K562 (cell line): ENCODE results near the gene SLC27A2. TPM values are rescaled to one million over a fixed set of nuclear protein-coding genes. Genes with fewer than 3 reads are reported as not detected.

Experiments used
- ATAC-seq: fragments of 200-7000 bp; cut with Tn5 transposase; 3 replicates; pipeline ENCODE4 v1.9.1; 2020; ENCODE audit warnings: moderate library complexity
- BruUV-seq: library from RNA; stranded (reverse); fragments of 400-500 nt; replicated peaks from 2 replicates; lab custom pipeline; 2021; lab: Mats Ljungman, UMichigan
- CTCF ChIA-PET: fragments of 300-600 bp; formaldehyde crosslinking; extraction: SDS; loops from one replicate; lab custom pipeline; 2021; ENCODE audit warnings: low intra/inter-chr PET ratio; lab: Yijun Ruan, JAX
- POLR2A ChIA-PET: fragments of 300-600, 350-650 bp; sonication (Branson Sonifier 250); formaldehyde crosslinking; extraction: SDS; loops from one replicate; lab custom pipeline; 2021; ENCODE audit warnings: antibody characterized with exemption, inconsistent platforms; lab: Yijun Ruan, JAX
- DNase-seq, 4 experiments: peaks; one replicate each; pipeline versions ENCODE4 v3.0.0 to v3.0.0-alpha.2; 2011 to 2018; ENCODE audit warnings: low spot score in 3 of 4, mixed read lengths in 3 of 4; ENCODE audit errors: extremely low read depth in 1 of 4
- FAIRE-seq: peaks from 2 replicates; lab custom pipeline; 2011; peaks lifted over from hg19 to GRCh38; lab: Jason Lieb, UNC
- H2AFZ ChIP-seq: 2 replicates; pipeline ENCODE4 v1.6.0; 2011; ENCODE audit warnings: low read depth, low read length, control low read depth, inconsistent platforms
- H3K27ac ChIP-seq: fragments of 200-600 bp; 3 replicates; pipeline ENCODE4 v1.8.0; 2011; ENCODE audit warnings: low read depth, mild to moderate bottlenecking, control low read depth, inconsistent platforms, low read length, moderate library complexity, mixed read lengths; ENCODE audit errors: extremely low read depth
- H3K27me3 ChIP-seq, 2 experiments: fragments of 300-600 bp in 1 of 2; 2 replicates in 1 of 2; 3 replicates in 1 of 2; pipeline versions ENCODE4 v1.6.0 to v1.8.0; 2011; ENCODE audit warnings: inconsistent platforms in 2 of 2, low read length in 2 of 2, mild to moderate bottlenecking in 1 of 2, mixed read lengths in 1 of 2, moderate library complexity in 1 of 2; ENCODE audit not compliant: control insufficient read depth in 2 of 2, insufficient read depth in 2 of 2
- H3K36me3 ChIP-seq: fragments of 300-600 bp; 3 replicates; pipeline ENCODE4 v1.8.0; 2011; ENCODE audit warnings: mild to moderate bottlenecking, low read length, inconsistent platforms; ENCODE audit not compliant: control insufficient read depth, insufficient read depth
- H3K4me1 ChIP-seq, 2 experiments: fragments of 200-600 bp in 1 of 2; replicated peaks in 1 of 2; 2 replicates in 1 of 2; 3 replicates in 1 of 2; pipeline versions ENCODE4 v1.5.1 to v1.8.0; 2011; ENCODE audit warnings: inconsistent platforms in 2 of 2, low read length in 2 of 2, mild to moderate bottlenecking in 1 of 2, mixed read lengths in 1 of 2, moderate library complexity in 1 of 2; ENCODE audit not compliant: control insufficient read depth in 2 of 2, insufficient read depth in 2 of 2
- H3K4me2 ChIP-seq: 2 replicates; pipeline ENCODE4 v1.6.1; 2011; ENCODE audit warnings: low read length, control low read depth, inconsistent platforms, mixed read lengths; ENCODE audit not compliant: insufficient read depth
- H3K4me3 ChIP-seq: fragments of 200-600 bp; sonication (generic), shearing (Covaris generic); 2 replicates; pipeline ENCODE4 v1.5.1; 2016; ENCODE audit warnings: control low read depth, inconsistent platforms
- H3K79me2 ChIP-seq: fragments of 200-600 bp; 3 replicates; pipeline ENCODE4 v1.8.0; 2011; ENCODE audit warnings: low read length, inconsistent platforms; ENCODE audit not compliant: control insufficient read depth, insufficient read depth
- H3K9ac ChIP-seq, 2 experiments: 2 replicates each; pipeline versions ENCODE4 v1.6.0 to v1.6.1; 2011; ENCODE audit warnings: low read depth in 2 of 2, low read length in 2 of 2, control low read depth in 1 of 2, inconsistent platforms in 1 of 2, mild to moderate bottlenecking in 1 of 2, mixed read lengths in 1 of 2; ENCODE audit not compliant: insufficient read depth in 1 of 2
- H3K9me1 ChIP-seq: one replicate; pipeline ENCODE4 v1.6.0; 2011; ENCODE audit warnings: inconsistent platforms, mild to moderate bottlenecking, low read length, moderate library complexity; ENCODE audit not compliant: control insufficient read depth, insufficient read depth
- H3K9me3 ChIP-seq: replicated peaks from 2 replicates; pipeline ENCODE4 v1.5.1; 2011; ENCODE audit warnings: low read depth, low read length, inconsistent platforms; ENCODE audit not compliant: control insufficient read depth, insufficient read depth
- H4K20me1 ChIP-seq: replicated peaks from 2 replicates; pipeline ENCODE4 v1.6.1; 2011; ENCODE audit warnings: low read length, inconsistent platforms, mixed read lengths; ENCODE audit not compliant: control insufficient read depth, insufficient read depth
- BCL6 ChIP-seq: fragments of 250-450 bp; sonication (Bioruptor Pico); IDR thresholded peaks from 2 replicates; pipeline ENCODE4 v1.4.0; 2020
- ZNF165 ChIP-seq: fragments of 250-450 bp; sonication (Bioruptor Pico); IDR thresholded peaks from 2 replicates; pipeline ENCODE4 v1.4.0; 2020; ENCODE audit warnings: borderline replicate concordance
- WGBS: fragments of 100-300 bp; shearing (Covaris generic); methylation state at CpG from one replicate; pipeline ENCODE4 v1.1.6; 2016; ENCODE audit warnings: low coverage, mixed read lengths; ENCODE audit not compliant: insufficient coverage; ENCODE audit errors: missing lambda C conversion rate; 5-methylcytosine and 5-hydroxymethylcytosine counted together
- in situ Hi-C: fragments of 300-500 bp; cut with MboI; formaldehyde crosslinking; loops from 4 replicates; pipeline ENCODE4 v1.15.0; 2018; ENCODE audit warnings: inconsistent platforms, mixed read lengths
- intact Hi-C: fragments of 100-400 bp; cut with micrococcal nuclease; formaldehyde crosslinking; loops from 2 replicates; pipeline ENCODE4 v1.14.2; 2022
- polyA plus RNA-seq, 8 experiments: library from polyadenylated mRNA; depleted of rRNA in 4 of 8; stranded (reverse) in 5 of 8; unstranded in 3 of 8; fragments of >200 nt; fragmentation: Nextera tagmentation in 2 of 8; fragmentation: Illumina TruSeq in 1 of 8; extraction: Ambion mirVana in 2 of 8; extraction: Trizol in 1 of 8; gene quantifications; 2 replicates each; pipeline versions ENCODE4 v1.2.1 to v1.2.3, GENCODE V29; 2011 to 2014; ENCODE audit warnings: inconsistent platforms in 1 of 8, missing spikeins in 1 of 8
- total RNA-seq, 7 experiments: library from RNA; depleted of rRNA in 6 of 7; stranded (reverse); fragments of >200 nt in 6 of 7; fragmentation: Illumina TruSeq in 2 of 7; extraction: Trizol in 2 of 7; gene quantifications; 2 replicates each; pipeline versions ENCODE4 v1.2.1 to v1.2.3, GENCODE V29; 2011 to 2021; ENCODE audit warnings: low replicate concordance in 1 of 7
- TF ChIP-seq, protein P1 (sequence below): fragments of 250-450 bp; sonication (Bioruptor Pico); IDR thresholded peaks from 2 replicates; pipeline ENCODE4 v1.4.0; 2020; ENCODE audit warnings: mild to moderate bottlenecking

Gene SLC27A2
- total and polyA plus RNA-seq, 9 of the 15 experiments (the other 6 are each of a cell fraction or from before 2014, with no cell fraction given): 4.9 to 38.0 (median 22.7) TPM

DNA sequence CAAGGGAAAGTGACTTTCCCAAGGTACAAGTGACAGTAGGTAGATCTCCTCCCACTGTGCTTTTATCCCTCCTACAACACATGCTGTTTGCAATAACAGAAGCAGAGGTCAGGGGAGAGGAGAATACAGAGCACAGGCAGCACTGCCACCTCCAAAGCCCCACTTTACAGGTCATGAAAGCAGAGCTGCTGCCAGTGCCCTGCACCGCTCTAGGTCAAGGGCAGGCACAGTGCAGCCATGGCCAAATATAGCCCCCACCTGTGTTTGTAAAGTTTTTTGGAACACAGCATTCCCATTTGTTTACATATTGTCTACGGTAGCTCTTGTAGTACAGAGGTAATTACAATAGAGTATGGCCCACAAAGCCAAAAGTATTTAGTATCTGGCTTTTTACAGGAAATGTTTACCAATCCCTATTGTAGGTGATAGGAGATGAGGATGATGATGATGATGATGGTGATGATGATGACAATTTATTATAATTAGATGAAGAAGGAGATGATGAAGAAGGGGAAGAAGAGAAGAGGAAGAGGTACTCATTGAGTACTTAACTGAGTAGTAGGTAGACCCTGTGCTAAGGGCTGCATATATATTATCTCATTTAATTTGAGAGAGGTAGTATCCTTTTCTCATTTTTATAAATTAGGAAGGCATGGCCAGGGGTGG lies 63.1 kb downstream of the SLC27A2 start:
- Histone ChIP-seq H3K9ac (peak overlapping the region in 1 of 2 experiments; percentile 39; a peak in 1 of 4 replicates), H3K36me3 (no peaks in the 10 kb centered on the region), H3K27ac (no peak overlapping the region), H3K27me3 (no peaks in the 10 kb centered on the region), H3K4me2 (no peak overlapping the region), H3K4me3 (no peak overlapping the region), H3K4me1 (peaks cover 14 to 25% of the 10 kb centered on the region in 2 experiments; a peak in 3 of 5 replicates), H3K79me2 (no peaks in the 10 kb centered on the region), H4K20me1 (no peaks in the 10 kb centered on the region), H3K9me1 (no peaks in the 10 kb centered on the region), H2AFZ (peak overlapping the region; percentile 19; the same call in 1 of the 2 replicates), H3K9me3 (no peaks in the 10 kb centered on the region)
- in situ Hi-C loops: no loop called here
- WGBS: 88% methylated on average over 2 of the region's 2 CpGs
- BruUV-seq: no TSS peak
- no peak for TF ChIP-seq BCL6
- TF ChIP-seq ZNF165 (CRISPR knock-in tag): no peak
- TF ChIP-seq, protein P1, sequence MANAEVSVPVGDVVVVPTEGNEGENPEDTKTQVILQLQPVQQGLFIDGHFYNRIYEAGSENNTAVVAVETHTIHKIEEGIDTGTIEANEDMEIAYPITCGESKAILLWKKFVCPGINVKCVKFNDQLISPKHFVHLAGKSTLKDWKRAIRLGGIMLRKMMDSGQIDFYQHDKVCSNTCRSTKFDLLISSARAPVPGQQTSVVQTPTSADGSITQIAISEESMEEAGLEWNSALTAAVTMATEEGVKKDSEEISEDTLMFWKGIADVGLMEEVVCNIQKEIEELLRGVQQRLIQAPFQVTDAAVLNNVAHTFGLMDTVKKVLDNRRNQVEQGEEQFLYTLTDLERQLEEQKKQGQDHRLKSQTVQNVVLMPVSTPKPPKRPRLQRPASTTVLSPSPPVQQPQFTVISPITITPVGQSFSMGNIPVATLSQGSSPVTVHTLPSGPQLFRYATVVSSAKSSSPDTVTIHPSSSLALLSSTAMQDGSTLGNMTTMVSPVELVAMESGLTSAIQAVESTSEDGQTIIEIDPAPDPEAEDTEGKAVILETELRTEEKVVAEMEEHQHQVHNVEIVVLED (CRISPR knock-in tag): no peak
- FAIRE-seq: no peak
- ATAC-seq: no peak
- ChIA-PET POLR2A (interaction anchor here (1.2 to 1.4 kb wide), 3 partner anchors 8 to 16 kb away, joined by 3 to 6 read pairs (median 4); no protein-coding TSS in a partner anchor), CTCF (no interaction called here)
- intact Hi-C loops: no loop called here
- no peak for DNase-seq
